ENCODE results near the gene MICB.

Gene MICB

DNA sequence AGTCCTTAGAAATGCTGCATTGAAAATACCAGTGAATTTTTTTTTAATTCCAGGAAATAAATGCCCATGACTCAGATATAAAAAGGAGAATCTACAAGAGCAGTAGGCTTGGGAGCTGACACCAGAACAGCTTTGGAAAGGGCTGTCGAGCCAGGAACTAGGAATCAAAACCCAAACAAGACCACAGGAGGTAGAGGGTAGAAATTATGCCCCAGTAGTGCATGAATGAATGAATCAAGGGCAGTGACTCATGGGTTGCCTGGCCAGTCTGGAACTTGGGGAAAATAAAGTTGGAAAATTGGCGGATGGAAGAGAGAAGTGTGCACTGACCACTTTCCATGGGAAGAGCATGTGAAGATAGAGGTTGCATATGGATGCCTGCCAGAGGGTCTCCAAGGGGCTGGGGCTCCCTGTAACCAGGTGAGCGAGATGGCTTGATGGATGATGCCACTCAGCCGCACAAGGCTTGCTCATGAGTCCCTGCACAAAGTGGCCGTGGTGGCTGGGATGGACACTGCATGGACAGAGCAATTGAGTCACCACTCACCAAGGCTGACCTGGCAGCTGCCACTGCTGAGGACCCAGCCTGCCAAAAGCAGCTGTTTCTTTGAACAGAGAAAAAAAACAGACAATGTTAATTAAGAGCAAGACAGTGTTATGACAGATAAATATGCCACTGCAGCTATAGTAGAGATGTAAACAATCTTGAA is 15.7 kb downstream of the MICB start:
- DNase-seq = no peak

DNA sequence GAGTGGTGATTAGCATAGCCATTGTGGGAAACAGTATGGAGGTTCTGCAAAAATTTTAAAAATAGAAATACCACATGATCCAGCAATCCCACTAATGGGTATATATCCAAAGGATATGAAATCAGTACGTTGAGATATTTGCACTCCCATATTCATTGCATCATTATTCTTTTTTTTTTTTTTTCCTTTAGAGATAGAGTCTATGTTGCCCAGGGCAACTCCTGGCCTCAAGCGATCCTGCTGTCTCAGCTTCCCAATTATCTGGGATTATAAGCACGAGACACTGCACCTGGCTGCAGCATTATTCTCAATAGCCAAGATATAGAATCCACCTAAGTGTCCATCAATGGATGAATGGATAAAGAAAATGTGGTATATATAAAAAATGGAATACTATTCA is 23.9 kb downstream of the MICB start:
- no peak for DNase-seq

DNA sequence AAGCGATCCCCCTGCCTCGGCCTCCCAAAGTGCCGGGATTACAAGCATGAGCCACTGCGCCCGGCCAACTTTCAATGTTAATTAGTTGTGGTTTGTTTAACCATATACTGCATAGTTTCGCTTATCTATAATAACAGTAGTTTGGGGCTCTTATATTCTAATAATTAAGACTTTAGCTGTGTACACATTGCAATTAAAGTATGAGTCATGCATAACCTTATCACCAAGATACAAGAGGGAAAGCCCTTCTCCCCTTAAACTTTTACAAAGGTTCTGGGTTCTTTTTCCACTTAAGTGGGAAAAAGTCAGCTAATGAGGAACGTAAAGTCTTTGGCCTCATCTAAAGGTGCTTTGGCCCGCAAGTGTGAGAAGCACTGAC is 27.6 kb downstream of the MICB start:
- no peak for DNase-seq

DNA sequence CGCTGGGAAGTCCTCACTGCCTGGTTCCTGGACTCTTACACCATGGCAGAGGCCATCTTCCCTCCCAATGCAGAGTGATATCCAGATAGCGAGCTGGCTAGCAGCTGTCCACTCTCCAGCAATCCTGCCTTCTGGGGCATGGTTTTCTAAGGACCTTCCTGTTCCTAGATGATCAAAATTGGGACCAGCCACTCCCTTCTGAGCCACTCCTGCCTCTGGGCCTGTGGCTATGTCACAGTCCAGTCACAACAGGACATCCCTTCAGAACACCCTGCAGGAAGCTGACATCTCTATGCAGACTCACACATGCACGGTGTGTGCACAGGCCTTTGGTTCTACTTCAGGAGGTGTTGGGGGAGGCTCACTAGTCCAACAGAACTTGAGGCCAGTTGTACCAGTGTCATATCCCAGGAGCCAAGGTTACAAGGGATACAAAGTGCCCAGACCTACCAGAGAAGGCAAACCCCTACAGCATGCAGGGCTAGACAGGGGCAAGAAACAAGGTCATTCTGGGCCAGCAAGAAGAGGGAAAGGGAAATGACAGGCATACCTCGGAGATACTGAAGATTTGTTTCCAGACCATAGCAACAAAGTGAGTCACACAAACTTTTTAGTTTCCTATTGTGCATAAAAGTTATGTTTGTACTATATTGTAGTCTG is 28.1 kb downstream of the MICB start:
- DNase-seq = no peak

DNA sequence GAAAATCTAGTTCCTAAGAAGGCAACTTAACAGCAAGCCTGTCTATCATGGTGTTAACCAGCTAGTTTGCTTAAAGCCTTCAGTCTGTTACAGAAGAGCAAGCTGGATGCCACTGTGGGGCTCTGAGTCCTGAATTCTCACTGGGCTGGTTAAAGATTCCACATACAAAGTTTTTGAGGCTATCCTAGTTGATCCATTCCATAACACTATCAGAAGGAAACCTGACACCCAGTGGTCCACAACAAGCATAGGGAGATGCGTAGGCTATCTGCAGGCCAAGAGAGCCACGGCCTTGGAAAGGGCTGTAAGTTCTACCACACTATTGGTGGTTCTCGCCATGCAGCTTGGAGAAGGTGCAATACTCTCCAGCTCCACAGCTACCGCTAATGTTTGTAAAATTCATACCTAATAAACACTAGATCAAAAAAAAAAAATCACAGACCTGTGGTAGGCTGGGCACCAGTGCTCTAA is 30.4 kb downstream of the MICB start:
- no peak for DNase-seq

DNA sequence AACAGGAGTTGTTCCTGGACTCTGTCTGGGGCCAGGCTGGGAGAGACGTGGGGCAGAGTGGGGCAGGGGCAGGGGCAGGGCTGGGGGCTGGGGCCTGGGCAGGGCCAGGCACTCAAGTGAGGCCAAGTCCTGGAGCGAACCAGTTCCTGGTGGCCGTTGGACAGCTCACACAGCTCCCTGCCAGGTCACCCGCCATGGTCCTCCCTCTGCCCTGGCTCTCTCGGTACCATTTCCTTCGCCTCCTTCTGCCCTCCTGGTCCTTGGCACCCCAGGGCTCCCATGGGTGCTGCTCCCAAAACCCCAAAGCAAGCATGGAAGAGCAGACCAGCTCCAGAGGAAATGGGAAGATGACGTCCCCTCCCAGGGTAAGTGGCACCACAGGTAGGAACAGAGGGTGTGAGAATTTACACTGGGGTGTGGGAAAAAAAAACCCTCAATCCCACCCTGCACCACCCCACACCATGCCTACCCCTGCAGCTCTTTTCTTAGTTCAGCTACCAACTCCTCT is 30.9 kb downstream of the MICB start, which contains the start of gene MCCD1:
Gene MCCD1 (plus strand): TSS at position 142 of the 508 bp plus-strand sequence. CDS start 53 bp downstream, at position 195.
- no peak for DNase-seq

DNA sequence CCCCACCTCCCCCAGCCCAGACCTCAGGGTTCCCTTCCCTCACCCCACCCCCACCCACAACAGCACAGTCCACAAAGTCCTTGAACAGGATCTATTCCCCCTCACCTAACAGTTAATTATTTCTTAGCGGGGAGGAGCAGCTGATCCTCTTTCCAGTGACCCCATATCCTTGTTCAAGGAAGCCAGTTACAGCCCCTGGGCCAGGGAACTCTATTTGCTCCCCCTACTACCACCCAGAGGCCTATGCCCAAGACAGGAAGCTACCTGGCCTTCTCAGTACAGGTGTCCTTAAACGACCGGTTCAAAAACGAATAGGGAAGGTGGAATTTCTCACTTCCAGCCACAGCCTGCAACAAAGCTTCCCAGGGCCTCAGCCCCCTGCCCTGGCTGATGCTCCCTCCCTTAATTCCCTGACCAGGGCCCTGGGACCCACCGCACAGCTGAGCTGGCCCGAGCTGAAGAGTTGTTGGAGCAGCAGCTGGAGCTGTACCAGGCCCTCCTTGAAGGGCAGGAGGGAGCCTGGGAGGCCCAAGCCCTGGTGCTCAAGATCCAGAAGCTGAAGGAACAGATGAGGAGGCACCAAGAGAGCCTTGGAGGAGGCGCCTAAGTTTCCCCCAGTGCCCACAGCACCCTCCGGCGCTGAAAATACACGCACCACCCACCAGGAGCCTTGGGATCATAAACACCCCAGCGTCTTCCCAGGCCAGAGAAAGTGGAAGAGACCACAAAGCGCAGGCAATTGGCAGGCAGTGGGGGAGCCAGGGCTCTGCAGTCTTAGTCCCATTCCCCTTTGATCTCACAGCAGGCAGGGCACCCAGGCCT is 31.6 kb downstream of the MICB start:
- DNase-seq = peak; percentile 58

DNA sequence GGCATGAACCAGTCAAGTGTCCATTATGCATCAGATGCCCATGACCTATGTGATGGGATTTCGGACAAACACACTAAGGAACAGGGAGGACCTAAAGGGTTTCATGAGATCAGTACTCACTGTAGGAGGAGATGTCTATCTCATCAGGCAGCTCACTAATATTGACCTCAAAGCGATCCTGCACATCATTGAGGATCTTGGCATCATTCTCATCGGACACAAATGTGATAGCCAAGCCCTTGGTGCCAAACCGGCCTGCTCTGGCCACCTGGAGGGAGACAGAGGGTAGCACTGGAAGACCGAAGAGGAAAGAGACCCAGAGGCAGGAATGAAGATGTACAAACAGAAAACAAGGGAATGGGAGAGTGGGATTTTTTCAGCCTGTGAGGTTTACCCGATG is 32.7 kb downstream of the MICB start:
- no peak for DNase-seq

DNA sequence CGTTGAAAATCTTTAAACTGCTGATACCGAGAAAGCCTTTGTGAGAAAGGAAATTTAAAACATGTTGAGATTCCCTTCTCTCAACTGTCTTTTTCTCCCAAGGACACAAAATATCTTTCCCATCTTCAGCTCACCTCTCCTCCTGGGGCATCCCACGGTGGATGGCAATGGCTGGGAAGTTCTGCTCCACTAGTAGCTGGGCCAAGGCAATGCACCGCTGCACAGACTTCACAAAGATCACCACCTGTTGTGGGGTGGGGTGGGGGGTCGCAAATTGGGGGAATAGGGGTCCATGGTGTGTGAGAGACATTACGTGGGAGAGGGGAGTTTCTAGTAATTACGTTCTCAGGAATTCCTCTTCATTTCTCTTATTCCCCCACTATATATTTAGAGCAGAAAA is 33.2 kb downstream of the MICB start:
- DNase-seq = no peak

DNA sequence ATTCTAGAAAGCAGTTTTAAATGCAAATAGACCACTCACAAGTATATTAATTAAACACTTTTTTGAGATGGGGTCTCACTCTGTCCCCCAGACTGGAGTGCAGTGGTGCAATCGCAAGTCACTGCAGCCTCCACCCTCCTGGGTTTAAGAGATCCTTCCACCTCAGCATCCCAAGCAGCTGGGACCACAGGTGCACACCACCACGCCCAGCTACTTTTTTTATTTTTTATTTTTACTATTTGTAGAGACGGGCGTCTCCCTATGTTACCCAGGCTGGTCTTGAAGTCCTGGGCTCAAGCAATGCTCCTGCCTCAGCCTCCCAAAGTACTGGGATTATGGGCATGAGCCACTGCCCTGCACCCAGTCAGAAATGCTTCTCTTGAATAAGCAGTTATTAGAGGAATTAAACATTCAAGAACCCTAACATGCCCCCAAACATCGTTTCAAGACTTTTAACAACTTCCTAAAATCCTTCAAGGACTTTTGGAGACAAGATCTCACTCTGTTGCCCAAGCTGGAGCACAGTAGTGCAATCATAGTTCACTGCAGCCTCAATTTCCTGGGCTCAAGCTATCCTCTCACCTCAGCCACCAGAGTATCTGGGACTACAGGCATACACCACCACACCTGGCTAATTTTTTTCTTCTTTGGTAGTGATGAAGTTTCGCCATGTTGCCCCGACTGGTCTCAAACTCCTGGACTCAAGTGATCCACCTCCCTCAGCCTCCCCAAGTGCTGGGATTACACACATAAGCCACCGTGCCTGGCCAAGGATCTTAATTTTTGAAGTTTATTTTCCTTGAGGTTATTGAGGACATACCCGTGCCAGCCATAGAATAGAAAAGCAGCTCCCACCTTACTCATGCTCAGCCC is 34.1 kb downstream of the MICB start:
- no peak for DNase-seq

DNA sequence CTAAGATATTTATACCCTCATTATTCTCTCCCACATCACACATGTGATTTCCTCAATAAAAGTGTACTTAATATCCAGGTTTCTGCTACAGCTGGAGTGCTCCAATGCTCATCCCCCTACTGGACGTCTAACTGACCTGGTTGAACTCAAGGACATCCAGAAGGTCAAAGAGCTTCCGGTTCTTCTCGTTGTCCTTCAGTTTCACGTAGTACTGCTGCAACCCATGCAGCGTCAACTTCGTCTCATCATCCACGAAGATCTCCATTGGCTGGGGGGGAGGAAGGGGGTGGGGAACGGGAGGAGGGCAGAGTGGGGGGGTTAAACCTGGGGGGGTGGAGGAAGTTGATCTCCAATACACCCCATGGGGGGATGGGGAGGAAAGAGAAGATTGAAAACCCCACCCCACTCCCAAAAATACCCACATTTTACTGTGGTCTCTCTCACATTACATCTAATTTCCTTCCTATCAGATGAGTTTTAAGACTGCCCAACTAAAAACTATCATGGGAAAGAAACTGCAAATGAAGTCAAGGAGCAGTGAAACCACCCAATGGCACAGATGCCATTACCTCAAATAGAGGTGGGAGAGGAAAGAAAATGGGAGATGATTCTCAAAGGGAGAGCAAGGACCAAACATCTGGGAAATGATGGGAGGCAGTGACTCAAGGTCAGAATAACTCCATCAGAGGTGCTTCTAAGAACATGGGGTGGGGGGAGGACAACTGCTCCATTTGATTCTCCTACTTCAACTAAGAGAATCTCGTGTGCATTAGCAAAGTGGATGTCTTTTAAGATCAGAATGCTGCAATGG is 34.9 kb downstream of the MICB start:
- no peak for DNase-seq

DNA sequence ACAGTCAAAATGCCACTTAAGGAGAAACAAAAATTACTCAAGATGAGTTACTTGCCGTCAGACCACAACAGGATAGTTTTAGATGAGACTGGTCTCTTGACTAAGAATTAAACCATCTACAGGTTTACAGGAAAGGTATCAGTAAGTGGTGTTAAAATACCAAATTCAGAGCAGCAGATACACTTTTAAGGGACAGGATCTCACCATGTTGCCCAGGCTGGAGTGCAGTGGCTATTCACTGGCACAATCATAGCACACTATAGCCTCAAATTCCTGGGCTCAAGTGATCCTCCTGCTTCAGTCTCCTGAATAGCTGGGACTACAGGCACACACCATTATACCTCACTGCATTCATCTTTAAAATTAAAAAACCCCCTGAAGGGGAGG is 35.5 kb downstream of the MICB start:
- no peak for DNase-seq

DNA sequence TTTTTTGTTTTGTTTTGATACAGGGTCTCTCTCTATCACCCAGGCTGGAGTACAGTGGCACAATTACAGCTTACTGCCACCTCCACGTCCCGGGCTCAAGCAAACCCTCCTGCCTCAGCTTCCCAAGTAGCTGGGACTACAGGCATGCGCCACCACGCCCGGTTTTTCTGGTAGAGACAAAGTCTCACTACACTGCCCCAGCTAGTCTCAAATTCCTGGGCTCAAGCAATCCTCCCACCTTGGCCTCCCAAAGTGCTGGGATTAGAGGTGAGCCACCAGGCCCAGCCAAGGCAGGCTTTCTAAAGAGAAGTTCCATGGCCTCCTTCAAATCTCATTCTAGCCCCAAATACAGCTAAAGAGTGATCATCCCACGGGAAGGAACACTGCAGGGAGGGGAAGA is 36.1 kb downstream of the MICB start:
- DNase-seq = no peak

DNA sequence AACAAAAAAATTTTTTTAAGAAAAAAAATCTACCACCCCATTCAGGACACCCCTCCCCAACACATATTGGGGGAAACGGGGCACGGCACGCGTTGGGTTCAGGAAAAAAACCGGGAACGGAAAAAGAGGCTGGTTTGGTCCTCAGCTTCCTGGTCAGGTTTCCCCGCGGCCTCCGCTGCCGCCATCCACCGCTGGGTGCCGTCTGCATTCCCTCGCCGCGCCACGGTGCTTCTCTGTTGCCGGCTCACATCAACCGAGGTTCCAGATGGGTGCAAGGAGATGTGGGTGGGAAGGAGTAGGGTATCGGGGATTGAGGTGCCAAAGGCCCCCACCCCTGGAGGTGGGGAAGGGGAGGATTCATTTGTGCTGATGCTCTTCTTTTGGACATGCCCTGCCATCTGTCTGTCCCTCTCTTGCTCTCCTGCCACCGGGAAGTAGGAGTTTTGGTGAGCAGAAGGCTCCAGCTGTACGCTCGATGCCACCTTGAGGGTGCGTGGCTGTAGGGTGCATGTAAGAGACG is 36.6 kb downstream of the MICB start:
- no peak for DNase-seq

DNA sequence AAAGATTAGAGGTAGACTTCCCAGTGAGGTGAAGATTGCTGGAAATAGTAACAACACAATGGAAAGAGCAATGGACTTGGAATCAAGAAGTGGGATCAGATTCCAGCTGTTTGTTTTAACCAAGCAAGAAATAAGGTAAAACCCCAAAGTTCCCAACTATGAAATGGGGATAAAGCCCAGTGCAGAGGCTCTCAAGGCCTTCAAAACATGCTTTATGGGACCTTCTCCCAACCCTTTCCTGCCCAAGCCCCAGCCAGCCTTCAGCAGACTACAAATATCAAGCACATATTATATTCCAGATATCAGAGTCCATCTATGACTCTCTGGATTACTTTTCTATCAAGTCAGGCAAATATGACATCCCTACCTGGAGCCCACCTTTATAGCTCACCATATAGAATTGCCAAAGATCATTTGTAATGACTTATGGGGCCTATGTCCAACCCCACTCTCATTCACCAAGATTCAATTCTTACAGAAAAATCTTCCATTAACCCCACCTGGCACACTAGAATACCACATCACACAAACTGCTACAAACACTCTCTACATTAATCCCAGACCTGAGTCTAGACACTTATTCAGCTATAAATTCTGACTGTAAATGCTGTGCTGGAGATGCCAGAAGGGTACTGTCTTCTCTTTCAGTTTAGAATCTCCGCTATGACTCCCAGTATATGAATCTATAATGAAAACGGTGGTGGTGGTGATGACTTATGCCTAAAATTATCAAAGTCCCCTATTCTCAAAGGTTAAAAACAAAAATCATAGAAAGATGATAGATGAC is 37.8 kb downstream of the MICB start:
- no peak for DNase-seq

DNA sequence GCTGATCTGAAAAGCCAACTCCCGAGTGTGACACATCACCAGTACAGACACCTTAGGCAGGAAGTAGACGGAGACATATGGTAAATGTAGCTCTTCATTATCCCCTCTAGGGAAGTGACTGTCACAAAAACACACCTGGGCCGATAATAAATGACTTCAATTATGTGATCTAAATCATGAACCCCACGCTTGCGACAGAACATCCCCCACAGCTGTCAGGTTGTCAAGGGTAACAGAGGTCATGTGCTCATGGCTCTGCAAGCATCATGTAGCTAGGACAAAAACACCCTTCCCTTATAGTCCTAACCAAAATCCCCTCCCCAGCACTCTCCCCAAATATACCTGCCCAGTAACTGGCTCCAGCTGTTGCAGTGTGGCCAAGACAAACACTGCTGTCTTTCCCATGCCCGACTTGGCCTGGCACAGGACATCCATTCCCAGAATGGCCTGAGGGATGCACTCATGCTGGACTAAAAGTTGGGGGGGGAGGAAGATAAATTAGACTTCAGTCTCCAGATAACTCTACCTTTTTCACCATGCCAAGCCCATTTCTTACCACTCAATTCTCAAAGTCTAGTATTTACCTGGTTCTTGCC is 41.0 kb downstream of the MICB start:
- DNase-seq = peak; percentile 52

DNA sequence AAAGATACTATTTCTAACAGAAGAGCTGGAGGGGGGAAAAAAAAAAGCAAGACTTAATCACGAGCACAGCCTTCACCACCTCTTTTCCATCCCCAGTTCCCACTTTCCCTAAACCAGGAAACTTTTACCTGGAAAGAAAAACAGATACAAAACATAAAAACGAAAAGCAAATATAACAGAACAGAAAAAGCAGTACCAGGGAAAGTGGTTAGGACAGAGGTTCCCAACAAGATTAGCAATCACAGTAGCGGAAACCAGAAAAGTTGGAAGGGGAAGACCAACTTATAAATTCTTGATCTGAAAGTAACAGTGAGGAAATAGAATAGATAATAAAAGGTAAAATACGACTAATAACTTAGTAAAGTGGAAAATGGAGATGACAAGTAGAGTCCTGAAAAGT is 42.7 kb downstream of the MICB start:
- no peak for DNase-seq

DNA sequence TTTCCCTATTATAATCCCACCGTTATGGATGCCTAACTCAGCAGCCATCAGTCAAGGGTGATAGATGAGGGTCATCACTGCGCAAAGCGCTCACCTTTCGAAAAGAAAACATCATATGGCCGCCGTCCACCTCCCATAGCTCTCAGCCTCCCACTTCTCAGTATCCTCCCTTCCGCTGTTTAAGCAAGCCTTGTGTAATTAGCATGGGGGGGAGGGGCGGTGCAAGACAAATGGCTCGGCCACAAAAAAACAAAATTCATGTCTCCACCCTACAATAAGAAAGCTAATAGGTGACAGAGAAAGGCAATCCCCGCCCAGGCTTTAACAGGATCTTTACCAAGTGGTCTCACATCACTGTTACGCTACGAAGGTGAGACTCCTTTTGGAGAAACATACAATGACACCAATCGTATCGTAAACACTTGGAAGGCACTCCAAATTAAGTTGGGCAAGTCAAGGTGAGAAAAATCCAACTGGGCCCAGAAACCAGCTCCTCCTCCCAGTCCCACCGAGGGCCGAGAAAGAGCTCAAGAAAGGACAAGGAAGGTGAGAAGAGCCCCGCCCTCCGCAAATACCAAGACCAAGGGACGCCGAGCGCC is 43.2 kb downstream of the MICB start:
- peak; percentile 77 for DNase-seq

DNA sequence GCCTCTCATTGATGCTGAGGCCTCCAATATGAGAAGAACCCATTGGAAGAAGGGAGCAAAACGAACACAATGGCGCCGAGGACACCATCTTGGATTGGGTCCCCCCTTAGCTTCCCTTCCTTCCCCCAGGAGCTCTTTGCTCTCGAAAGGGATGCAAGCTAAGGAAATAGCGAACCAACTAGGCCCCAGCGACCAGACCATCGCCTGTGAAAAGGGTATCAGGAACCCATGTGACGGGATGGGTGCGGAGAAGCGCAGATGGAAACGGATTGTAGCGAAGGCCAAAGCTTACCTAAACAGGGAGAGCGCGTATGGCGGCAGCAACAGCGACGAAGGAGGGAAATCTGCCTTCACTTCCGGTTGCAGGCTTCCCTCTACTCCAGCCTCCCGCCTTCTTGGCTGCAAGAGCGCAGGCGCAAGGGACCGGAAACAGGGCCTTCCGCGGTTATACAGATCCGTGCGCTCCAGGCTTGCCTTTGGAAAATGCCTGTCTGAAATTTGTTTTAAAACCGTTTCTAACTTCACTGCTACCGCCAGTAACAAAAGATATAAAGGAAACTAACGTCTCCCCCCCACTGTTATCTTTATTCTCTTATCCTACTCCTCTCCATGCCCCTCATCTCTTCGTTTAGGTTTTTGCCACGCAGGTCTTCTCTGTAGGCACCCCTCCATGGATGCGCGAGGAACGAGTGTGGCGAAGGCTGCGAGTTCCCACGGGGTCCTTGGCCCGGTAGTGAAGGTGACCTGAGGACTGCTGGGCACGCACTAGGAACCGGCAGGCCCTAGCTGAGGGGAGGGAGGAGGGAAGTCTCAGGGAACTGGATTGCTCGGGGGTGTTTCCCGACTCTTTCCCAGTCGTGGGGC is 43.9 kb downstream of the MICB start, which contains the start of gene DDX39B:
Gene DDX39B (minus strand): TSS at position 346 of the 864 bp plus-strand sequence. CDS start 1,471 bp downstream, outside the sequence.
- peak; percentile 95 for DNase-seq

All from activated CD8-positive, alpha-beta memory T cell treated with anti-CD3 and anti-CD28 coated beads for 24 hours (primary cell).